ENCODE measurements around the gene MBD5. TPM values are rescaled to one million over a fixed set of nuclear protein-coding genes. Genes with fewer than 3 reads are reported as not detected.

The MBD5 gene
- total and polyA plus RNA-seq, 4 donors: 5.7 to 140 (median 21.2) TPM

GRCh38 chr2:148173168-148173567 is 152.3 kb downstream of the MBD5 start:
- Histone ChIP-seq H3K9ac (ENCODE audit: insufficient read depth in 1 of 2, low read length in 2 of 2) (no peak overlapping the region), H3K9me3 (ENCODE audit: control insufficient read depth in 4 of 4, insufficient read depth in 3 of 4, low read length in 3 of 4) (no peaks in the 10 kb centered on the region), H3K36me3 (ENCODE audit: control insufficient read depth in 4 of 4, insufficient read depth in 4 of 4, low read length in 4 of 4) (peaks cover 0 to 8% (median 2%) of the 10 kb centered on the region in 4 donors), H3K27ac (ENCODE audit: low read depth in 1 of 2, low read length in 1 of 2) (no peak overlapping the region), H3K27me3 (ENCODE audit: control insufficient read depth in 3 of 3, insufficient read depth in 3 of 3, low read length in 2 of 3) (no peaks in the 10 kb centered on the region), H3K4me3 (no peak overlapping the region), H3K4me1 (ENCODE audit: control insufficient read depth in 5 of 5, insufficient read depth in 5 of 5, low read length in 5 of 5) (no peaks in the 10 kb centered on the region)
- ATAC-seq (ENCODE audit: insufficient read depth, low FRiP score): no peak
- 98% methylated on average over 12 of the region's 12 CpGs for WGBS, 2 donors
- TF ChIP-seq CTCF (IDR thresholded peaks at IDR 0.05; ENCODE audit: control extremely low read depth, extremely low read depth): no peak
- no peak for DNase-seq

- WGBS, 2 donors: 86 to 90% methylated on average over 1 of the region's 1 CpG
- no peak for DNase-seq
- no peak overlapping the region for H3K4me3 ChIP-seq
- H3K36me3 ChIP-seq (ENCODE audit: control insufficient read depth in 4 of 4, insufficient read depth in 4 of 4, low read length in 4 of 4): peaks cover under 1 to 10% (median 3%) of the 10 kb centered on the region in 4 donors
- TF ChIP-seq CTCF (IDR thresholded peaks at IDR 0.05; ENCODE audit: control extremely low read depth, extremely low read depth): no peak
- H3K27me3 ChIP-seq (ENCODE audit: control insufficient read depth in 3 of 3, insufficient read depth in 3 of 3, low read length in 2 of 3): no peaks in the 10 kb centered on the region
- H3K9ac ChIP-seq (ENCODE audit: insufficient read depth in 1 of 2, low read length in 2 of 2): no peak overlapping the region
- H3K4me1 ChIP-seq (ENCODE audit: control insufficient read depth in 5 of 5, insufficient read depth in 5 of 5, low read length in 5 of 5): no peaks in the 10 kb centered on the region
- no peak for ATAC-seq (ENCODE audit: insufficient read depth, low FRiP score)
- no peaks in the 10 kb centered on the region for H3K9me3 ChIP-seq (ENCODE audit: control insufficient read depth in 4 of 4, insufficient read depth in 3 of 4, low read length in 3 of 4)
- H3K27ac ChIP-seq (ENCODE audit: low read depth in 1 of 2, low read length in 1 of 2): no peak overlapping the region
These were observed 156.7 kb downstream of the MBD5 start for GRCh38 chr2:148177559-148177958.

- H3K4me3 ChIP-seq: no peak overlapping the region
- peaks cover 4 to 6% (median 5%) of the 10 kb centered on the region in 4 donors for H3K36me3 ChIP-seq (ENCODE audit: control insufficient read depth in 4 of 4, insufficient read depth in 4 of 4, low read length in 4 of 4)
- TF ChIP-seq CTCF (IDR thresholded peaks at IDR 0.05; ENCODE audit: control extremely low read depth, extremely low read depth): no peak
- ATAC-seq (ENCODE audit: insufficient read depth, low FRiP score): no peak
- no peak for DNase-seq
- no peaks in the 10 kb centered on the region for H3K27me3 ChIP-seq (ENCODE audit: control insufficient read depth in 3 of 3, insufficient read depth in 3 of 3, low read length in 2 of 3)
- H3K27ac ChIP-seq (ENCODE audit: low read depth in 1 of 2, low read length in 1 of 2): no peak overlapping the region
- H3K9ac ChIP-seq (ENCODE audit: insufficient read depth in 1 of 2, low read length in 2 of 2): no peak overlapping the region
- no peaks in the 10 kb centered on the region for H3K4me1 ChIP-seq (ENCODE audit: control insufficient read depth in 5 of 5, insufficient read depth in 5 of 5, low read length in 5 of 5)
- no peaks in the 10 kb centered on the region for H3K9me3 ChIP-seq (ENCODE audit: control insufficient read depth in 4 of 4, insufficient read depth in 3 of 4, low read length in 3 of 4)
- 93 to 94% methylated on average over 1 of the region's 1 CpG for WGBS, 2 donors
These were observed 158.8 kb downstream of the MBD5 start for GRCh38 chr2:148179724-148180123.

GRCh38 chr2:148184976-148185375 is 164.1 kb downstream of the MBD5 start:
- ATAC-seq (ENCODE audit: insufficient read depth, low FRiP score): no peak
- H3K9ac ChIP-seq (ENCODE audit: insufficient read depth in 1 of 2, low read length in 2 of 2): no peak overlapping the region
- H3K27me3 ChIP-seq (ENCODE audit: control insufficient read depth in 3 of 3, insufficient read depth in 3 of 3, low read length in 2 of 3): no peaks in the 10 kb centered on the region
- no peak overlapping the region for H3K4me3 ChIP-seq
- no peak overlapping the region for H3K27ac ChIP-seq (ENCODE audit: low read depth in 1 of 2, low read length in 1 of 2)
- TF ChIP-seq CTCF (IDR thresholded peaks at IDR 0.05; ENCODE audit: control extremely low read depth, extremely low read depth): no peak
- no peaks in the 10 kb centered on the region for H3K4me1 ChIP-seq (ENCODE audit: control insufficient read depth in 5 of 5, insufficient read depth in 5 of 5, low read length in 5 of 5)
- H3K9me3 ChIP-seq (ENCODE audit: control insufficient read depth in 4 of 4, insufficient read depth in 3 of 4, low read length in 3 of 4): no peaks in the 10 kb centered on the region
- 93 to 100% methylated on average over 1 of the region's 1 CpG for WGBS, 2 donors
- DNase-seq: no peak
- peaks cover 4 to 12% (median 7%) of the 10 kb centered on the region in 4 donors for H3K36me3 ChIP-seq (ENCODE audit: control insufficient read depth in 4 of 4, insufficient read depth in 4 of 4, low read length in 4 of 4)
